GM21360 (cell line): ENCODE data around the gene PBX4.
A peak's percentile ranks its signal among the peaks of the same experiment; 100 is the strongest.
"Not testable (repeated sequence)": the region's sequence is repeated elsewhere in the genome, so short reads cannot be mapped to it uniquely, and the experiment has no call there.

Source experiments
- ATAC-seq: cut with Tn5 transposase; IDR thresholded peaks from one replicate; pipeline ENCODE4 v1.9.1; 2021; ENCODE audit warnings: mild to moderate bottlenecking, moderate library complexity; ENCODE audit not compliant: unreplicated experiment

The PBX4 gene

GRCh38 chr19:19618219-19619051 lies at the start of gene PBX4:
TSS of gene PBX4 (minus strand) at chr19:19618687. CDS start at chr19:19618629, 58 bp downstream.
- peak; percentile 93 for ATAC-seq

GRCh38 chr19:19665420-19665948 lies 47.0 kb upstream of the PBX4 start:
- ATAC-seq, result not testable (repeated sequence)

GRCh38 chr19:19663256-19664120 lies 45.0 kb upstream of the PBX4 start, which contains the start of gene ATP13A1:
TSS of gene ATP13A1 (minus strand) at chr19:19663676. CDS start at chr19:19663666, 10 bp downstream.
- peak; percentile 53 for ATAC-seq

- ATAC-seq, result peak; percentile 1
These were observed 44.4 kb upstream of the PBX4 start for GRCh38 chr19:19662871-19663255.

- ATAC-seq, result no peak
These were observed 43.9 kb upstream of the PBX4 start for GRCh38 chr19:19662344-19662743.

- ATAC-seq, result peak; percentile 36
These were observed 43.3 kb upstream of the PBX4 start for GRCh38 chr19:19661675-19662251.

- no peak for ATAC-seq
These were observed 42.7 kb upstream of the PBX4 start for GRCh38 chr19:19661141-19661674.

- no peak for ATAC-seq
These were observed 41.3 kb upstream of the PBX4 start for GRCh38 chr19:19659646-19660245.

GRCh38 chr19:19657397-19657783 lies 38.9 kb upstream of the PBX4 start:
- ATAC-seq, result no peak

GRCh38 chr19:19656451-19657396 lies 38.2 kb upstream of the PBX4 start:
- no peak for ATAC-seq

GRCh38 chr19:19655641-19656343 lies 37.3 kb upstream of the PBX4 start:
- no peak for ATAC-seq

- ATAC-seq, result no peak
These were observed 36.6 kb upstream of the PBX4 start for GRCh38 chr19:19655051-19655594.

- ATAC-seq, result no peak
These were observed 36.0 kb upstream of the PBX4 start for GRCh38 chr19:19654441-19654840.

- ATAC-seq, result no peak
These were observed 35.2 kb upstream of the PBX4 start for GRCh38 chr19:19653597-19654147.

GRCh38 chr19:19652482-19653295 lies 34.2 kb upstream of the PBX4 start:
- no peak for ATAC-seq

- ATAC-seq, result no peak
These were observed 32.6 kb upstream of the PBX4 start for GRCh38 chr19:19651076-19651475.

GRCh38 chr19:19650331-19650730 lies 31.8 kb upstream of the PBX4 start:
- no peak for ATAC-seq
